GM18861 (cell line): ENCODE data around the gene CREBZF.
A peak's percentile ranks its signal among the peaks of the same experiment; 100 is the strongest.
"Not testable (repeated sequence)": the region's sequence is repeated elsewhere in the genome, so short reads cannot be mapped to it uniquely, and the experiment has no call there.

ENCODE experiments used
- ATAC-seq: cut with Tn5 transposase; IDR thresholded peaks from one replicate; pipeline ENCODE4 v1.9.1; 2021; ENCODE audit not compliant: unreplicated experiment

Gene CREBZF

DNA sequence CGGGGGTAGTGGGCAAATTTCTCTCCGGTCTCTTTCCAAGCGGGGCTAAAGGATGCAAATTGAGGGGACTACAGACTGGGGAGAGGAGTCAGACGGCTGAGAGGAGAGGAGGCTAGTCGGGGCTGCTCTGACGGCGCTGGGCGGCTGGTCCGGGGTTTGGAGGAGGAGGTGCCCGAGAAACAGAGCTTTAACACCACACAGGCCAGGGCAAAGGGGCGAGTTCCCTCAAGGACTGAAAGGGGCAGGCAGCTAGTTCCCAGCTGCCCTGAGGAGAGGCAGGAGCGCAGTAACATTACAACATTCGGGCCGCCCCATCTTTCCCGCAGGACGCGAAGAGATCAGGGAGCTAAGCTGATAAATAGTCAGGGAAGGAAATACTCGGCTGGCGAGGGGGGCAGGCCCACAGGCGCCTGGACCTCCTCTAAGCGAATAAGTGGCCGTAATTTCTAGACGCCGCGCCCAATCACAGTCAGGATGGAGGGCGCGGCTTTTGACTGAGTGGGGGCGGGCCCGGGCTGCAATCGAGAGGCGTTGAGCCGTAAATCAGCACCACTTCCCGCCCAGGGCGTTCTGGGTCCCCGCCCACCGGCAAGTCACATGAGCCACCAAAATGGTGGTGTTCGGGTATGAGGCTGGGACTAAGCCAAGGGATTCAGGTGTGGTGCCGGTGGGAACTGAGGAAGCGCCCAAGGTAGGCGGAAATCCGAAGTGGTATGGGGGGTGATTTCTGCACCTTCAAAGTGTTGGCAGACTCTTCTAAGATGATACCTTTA is 36.7 kb downstream of the CREBZF start, which contains the start of gene TMEM126B:
Gene TMEM126B (plus strand): TSS at position 596 of the 773 bp plus-strand sequence. CDS start 15 bp downstream, at position 611.
- peak; percentile 98 for ATAC-seq

DNA sequence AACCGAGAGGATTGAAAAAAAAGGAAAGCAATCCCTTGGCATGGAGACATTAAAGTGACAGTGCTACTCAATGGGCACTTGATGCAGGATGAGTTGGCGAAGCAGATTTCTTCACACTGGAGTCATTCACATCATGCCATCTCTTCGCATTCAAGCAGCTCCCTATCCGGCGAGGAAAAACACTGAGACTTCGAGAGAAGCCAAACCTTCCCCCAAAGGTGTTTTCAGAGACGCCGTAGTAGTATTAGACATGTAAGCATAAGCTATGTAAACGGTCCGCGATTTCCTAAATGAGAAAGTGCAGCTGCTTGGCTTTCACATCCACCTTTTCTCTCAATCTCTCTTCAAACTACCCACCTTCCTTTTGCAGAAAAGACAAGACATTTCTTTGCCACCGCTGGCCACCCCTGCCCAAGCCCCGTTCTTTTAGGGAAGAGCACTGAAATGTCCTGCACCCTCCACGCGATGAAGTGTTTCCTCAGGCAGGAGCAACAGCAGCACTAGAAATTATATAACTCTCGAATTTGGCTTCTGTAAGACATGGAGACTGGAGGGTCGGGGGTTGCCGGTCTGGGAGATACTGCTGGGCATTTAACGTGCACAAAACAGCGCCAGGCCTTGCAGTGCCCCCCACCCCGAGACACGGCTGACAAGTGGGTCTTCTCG is 37.5 kb downstream of the CREBZF start, which contains the start of gene DLG2:
Gene DLG2 (minus strand): TSS at position 13 of the 666 bp plus-strand sequence.
- ATAC-seq = no peak

DNA sequence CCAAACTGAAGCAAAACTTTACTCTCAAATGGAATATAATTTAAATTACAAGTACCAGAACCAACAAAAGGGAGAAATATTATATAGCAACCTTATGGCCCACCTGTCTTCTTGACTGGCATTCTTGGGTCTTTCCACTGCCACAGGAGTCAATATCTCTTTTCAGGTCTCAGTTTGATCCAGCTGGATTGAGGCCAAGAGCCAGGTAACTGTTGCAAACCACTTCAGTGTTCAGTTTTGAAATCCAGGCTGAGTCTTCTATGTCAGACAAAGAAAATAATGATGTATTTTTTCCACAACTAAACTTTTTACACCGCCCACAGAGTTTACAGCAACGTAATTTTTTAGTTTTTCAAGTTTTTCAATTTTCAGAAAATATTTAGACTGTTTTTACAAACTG is 38.4 kb downstream of the CREBZF start:
- no peak for ATAC-seq

- no peak for ATAC-seq
Observed at GRCh38 chr11:85620256-85620655, 44.7 kb downstream of the CREBZF start.

DNA sequence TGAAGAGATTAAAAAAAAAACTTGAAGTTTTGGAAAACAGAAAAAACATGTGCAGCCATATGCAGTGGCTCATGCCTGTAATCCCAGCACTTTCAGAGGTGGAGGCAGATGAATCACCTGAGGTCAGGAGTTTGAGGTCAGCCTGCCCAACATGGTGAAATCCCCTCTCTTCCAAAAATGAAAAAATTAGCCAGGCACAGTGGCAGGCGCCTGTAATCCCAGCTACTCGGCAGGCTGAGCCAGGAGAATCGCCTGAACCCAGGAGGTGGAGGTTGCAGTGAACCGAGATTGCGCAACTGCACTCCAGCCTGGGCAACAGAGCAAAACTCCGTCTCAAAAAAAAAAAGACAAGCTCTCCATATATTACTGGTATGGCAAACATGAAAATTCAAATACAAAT is 45.4 kb downstream of the CREBZF start:
- no peak for ATAC-seq

- not testable (repeated sequence) for ATAC-seq
Observed at GRCh38 chr11:85611643-85612042, 53.3 kb downstream of the CREBZF start.
